Astrocyte (in vitro differentiated cells and primary cell): ENCODE data around the gene NGFR. TPM values are rescaled to one million over a fixed set of nuclear protein-coding genes. Genes with fewer than 3 reads are reported as not detected.
A peak's percentile ranks its signal among the peaks of the same experiment; 100 is the strongest.

Experiments
- DNase-seq: peaks from one replicate; pipeline ENCODE4 v3.0.0-alpha.2; 2010; ENCODE audit warnings: low read depth
- FAIRE-seq: peaks from 2 replicates; lab custom pipeline; 2011; peaks lifted over from hg19 to GRCh38; lab: Jason Lieb, UNC
- H2AFZ ChIP-seq: 2 replicates; pipeline ENCODE4 v1.6.0; 2012; ENCODE audit warnings: low read depth, low read length, inconsistent platforms
- H3K27ac ChIP-seq: 2 replicates; pipeline ENCODE4 v1.5.1; 2011; ENCODE audit warnings: low read depth, low read length, inconsistent platforms
- H3K27me3 ChIP-seq: 2 replicates; pipeline ENCODE4 v1.6.0; 2011; ENCODE audit warnings: low read length, inconsistent platforms; ENCODE audit not compliant: insufficient read depth
- H3K36me3 ChIP-seq: 2 replicates; pipeline ENCODE4 v1.5.1; 2011; ENCODE audit warnings: low read length, inconsistent platforms; ENCODE audit not compliant: insufficient read depth
- H3K4me1 ChIP-seq: 2 replicates; pipeline ENCODE4 v1.5.1; 2011; ENCODE audit warnings: low read length, inconsistent platforms; ENCODE audit not compliant: insufficient read depth
- H3K4me2 ChIP-seq: 2 replicates; pipeline ENCODE4 v1.6.0; 2012; ENCODE audit warnings: low read length, inconsistent platforms
- H3K4me3 ChIP-seq: 2 replicates; pipeline ENCODE4 v1.5.1; 2011; ENCODE audit warnings: low read depth, mild to moderate bottlenecking, low read length, inconsistent platforms; ENCODE audit not compliant: insufficient read depth
- H3K79me2 ChIP-seq: 2 replicates; pipeline ENCODE4 v1.6.0; 2012; ENCODE audit warnings: mild to moderate bottlenecking, low read length, inconsistent platforms; ENCODE audit not compliant: insufficient read depth
- H3K9ac ChIP-seq: 2 replicates; pipeline ENCODE4 v1.6.0; 2012; ENCODE audit warnings: mild to moderate bottlenecking, low read length, inconsistent platforms
- H3K9me3 ChIP-seq: 2 replicates; pipeline ENCODE4 v1.5.1; 2012; ENCODE audit warnings: low read depth, mild to moderate bottlenecking, low read length, inconsistent platforms; ENCODE audit not compliant: insufficient read depth
- H4K20me1 ChIP-seq: 2 replicates; pipeline ENCODE4 v1.6.0; 2012; ENCODE audit warnings: low read length, inconsistent platforms; ENCODE audit not compliant: insufficient read depth
- H3K27ac Mint-ChIP-seq: one replicate; pipeline ENCODE4 v1.8.0; 2021; ENCODE audit warnings: mild to moderate bottlenecking, mixed read lengths; ENCODE audit not compliant: unreplicated experiment
- H3K27me3 Mint-ChIP-seq: one replicate; pipeline ENCODE4 v1.8.0; 2021; ENCODE audit warnings: low read depth, mixed read lengths; ENCODE audit not compliant: unreplicated experiment
- H3K36me3 Mint-ChIP-seq: one replicate; pipeline ENCODE4 v1.8.0; 2021; ENCODE audit warnings: low read depth, mixed read lengths; ENCODE audit not compliant: unreplicated experiment
- H3K4me1 Mint-ChIP-seq: one replicate; pipeline ENCODE4 v1.8.0; 2021; ENCODE audit warnings: low read depth, mixed read lengths; ENCODE audit not compliant: unreplicated experiment
- H3K4me3 Mint-ChIP-seq: one replicate; pipeline ENCODE4 v1.8.0; 2021; ENCODE audit warnings: mild to moderate bottlenecking, moderate library complexity, mixed read lengths; ENCODE audit not compliant: unreplicated experiment
- H3K9me3 Mint-ChIP-seq: one replicate; pipeline ENCODE4 v1.8.0; 2021; ENCODE audit warnings: mild to moderate bottlenecking, mixed read lengths; ENCODE audit not compliant: unreplicated experiment
- EZH2 ChIP-seq: IDR thresholded peaks from 2 replicates; pipeline ENCODE4 v1.6.1; 2012; ENCODE audit warnings: mild to moderate bottlenecking, low read length, inconsistent platforms; ENCODE audit not compliant: insufficient read depth
- total RNA-seq: library from RNA; stranded (reverse); gene quantifications from 2 replicates; pipeline ENCODE4 v1.2.1, GENCODE V29; 2021
- TF ChIP-seq, protein P1 (sequence below): IDR thresholded peaks from 2 replicates; pipeline ENCODE4 v1.5.1; 2011; ENCODE audit warnings: low read depth, mild to moderate bottlenecking, inconsistent platforms, low read length, moderate library complexity; ENCODE audit not compliant: insufficient read depth

NGFR gene
- total RNA-seq, 1 donor from 2014 or later = 0.64 TPM

DNA sequence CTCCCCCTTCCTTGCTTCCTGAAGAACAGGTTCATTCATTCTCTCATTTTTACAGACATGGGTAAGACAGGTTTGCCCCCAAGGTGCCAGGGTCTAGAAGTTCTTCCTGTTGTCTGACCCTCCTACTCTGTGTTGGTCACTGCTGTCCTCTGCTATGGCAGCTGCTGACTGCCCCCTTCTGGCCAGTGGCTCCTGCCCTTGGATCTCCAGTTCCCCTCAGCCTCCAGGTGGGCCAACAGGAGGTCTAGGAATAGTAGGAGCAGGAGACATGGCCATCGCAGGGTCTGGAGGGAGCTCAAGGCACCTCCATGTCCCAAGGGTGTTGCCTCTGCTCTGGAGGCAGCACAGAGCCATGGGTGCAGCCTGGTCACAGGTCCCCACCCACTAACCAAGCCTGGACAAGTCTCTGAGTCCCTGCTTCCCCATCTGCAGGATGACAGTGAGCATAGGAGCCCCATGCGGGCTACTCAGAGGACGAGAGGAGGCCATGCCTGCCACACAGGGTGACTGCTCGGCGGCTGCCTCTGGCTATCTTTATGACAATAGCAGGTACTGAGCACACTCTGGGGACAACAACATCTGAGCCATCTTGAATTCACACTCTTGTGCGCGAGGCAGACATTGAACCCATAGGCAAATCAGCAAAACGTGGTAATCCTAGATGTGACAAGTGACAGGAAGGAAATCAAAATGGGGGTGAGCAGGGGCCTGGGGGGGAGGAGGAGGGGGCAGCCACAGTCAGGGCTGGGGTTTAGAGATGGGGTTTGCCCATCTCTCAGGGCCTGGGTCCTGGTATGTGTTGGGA is 53.6 kb downstream of the NGFR start:
- Histone ChIP-seq H2AFZ (no peak overlapping the region), H3K9me3 (no peaks in the 10 kb centered on the region), H3K27ac (no peak overlapping the region), H3K4me1 (no peaks in the 10 kb centered on the region), H4K20me1 (no peaks in the 10 kb centered on the region), H3K79me2 (no peaks in the 10 kb centered on the region), H3K4me3 (no peak overlapping the region), H3K36me3 (no peaks in the 10 kb centered on the region), H3K9ac (no peak overlapping the region), H3K27me3 (peaks cover 4% of the 10 kb centered on the region), H3K4me2 (no peak overlapping the region)
- Mint-ChIP-seq H3K4me3 (no peak overlapping the region), H3K4me1 (no peaks in the 10 kb centered on the region), H3K9me3 (peaks cover 8% of the 10 kb centered on the region), H3K27ac (no peak overlapping the region), H3K27me3 (peaks cover 70% of the 10 kb centered on the region), H3K36me3 (peaks cover 2% of the 10 kb centered on the region)
- TF ChIP-seq, protein P1, sequence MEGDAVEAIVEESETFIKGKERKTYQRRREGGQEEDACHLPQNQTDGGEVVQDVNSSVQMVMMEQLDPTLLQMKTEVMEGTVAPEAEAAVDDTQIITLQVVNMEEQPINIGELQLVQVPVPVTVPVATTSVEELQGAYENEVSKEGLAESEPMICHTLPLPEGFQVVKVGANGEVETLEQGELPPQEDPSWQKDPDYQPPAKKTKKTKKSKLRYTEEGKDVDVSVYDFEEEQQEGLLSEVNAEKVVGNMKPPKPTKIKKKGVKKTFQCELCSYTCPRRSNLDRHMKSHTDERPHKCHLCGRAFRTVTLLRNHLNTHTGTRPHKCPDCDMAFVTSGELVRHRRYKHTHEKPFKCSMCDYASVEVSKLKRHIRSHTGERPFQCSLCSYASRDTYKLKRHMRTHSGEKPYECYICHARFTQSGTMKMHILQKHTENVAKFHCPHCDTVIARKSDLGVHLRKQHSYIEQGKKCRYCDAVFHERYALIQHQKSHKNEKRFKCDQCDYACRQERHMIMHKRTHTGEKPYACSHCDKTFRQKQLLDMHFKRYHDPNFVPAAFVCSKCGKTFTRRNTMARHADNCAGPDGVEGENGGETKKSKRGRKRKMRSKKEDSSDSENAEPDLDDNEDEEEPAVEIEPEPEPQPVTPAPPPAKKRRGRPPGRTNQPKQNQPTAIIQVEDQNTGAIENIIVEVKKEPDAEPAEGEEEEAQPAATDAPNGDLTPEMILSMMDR = peak; percentile 23
- no peak for TF ChIP-seq EZH2
- DNase-seq = no peak
- FAIRE-seq = no peak

DNA sequence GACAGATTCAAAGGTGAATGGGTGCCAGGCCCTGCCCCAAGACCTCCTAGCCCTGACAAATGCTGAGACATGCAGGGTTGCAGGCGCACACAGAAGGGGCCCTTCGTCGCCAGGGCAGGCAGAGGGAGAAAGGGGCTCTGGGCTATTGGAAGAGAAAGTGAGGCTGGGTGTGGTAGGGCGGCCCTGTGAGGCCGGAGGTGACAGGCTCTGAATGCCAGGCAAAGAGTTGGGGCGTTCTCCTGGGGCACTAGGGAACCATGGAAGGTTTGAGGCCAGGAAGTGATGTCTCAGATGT is 54.2 kb downstream of the NGFR start:
- Histone ChIP-seq H3K9me3 (no peaks in the 10 kb centered on the region), H3K9ac (no peak overlapping the region), H4K20me1 (no peaks in the 10 kb centered on the region), H3K27ac (no peak overlapping the region), H3K79me2 (no peaks in the 10 kb centered on the region), H3K4me3 (no peak overlapping the region), H3K4me2 (no peak overlapping the region), H3K27me3 (peaks cover 5% of the 10 kb centered on the region), H3K4me1 (no peaks in the 10 kb centered on the region), H3K36me3 (no peaks in the 10 kb centered on the region), H2AFZ (no peak overlapping the region)
- no peak overlapping the region for H3K4me3 Mint-ChIP-seq
- H3K36me3 Mint-ChIP-seq = peaks cover 2% of the 10 kb centered on the region
- H3K9me3 Mint-ChIP-seq = peaks cover 3% of the 10 kb centered on the region
- H3K4me1 Mint-ChIP-seq = no peaks in the 10 kb centered on the region
- H3K27ac Mint-ChIP-seq = no peak overlapping the region
- FAIRE-seq (no peak), DNase-seq (no peak)
- H3K27me3 Mint-ChIP-seq = peaks cover 70% of the 10 kb centered on the region
- no peak for TF ChIP-seq EZH2
- TF ChIP-seq, protein P1 = no peak
